Gastrocnemius medialis (tissue), 4 donors: Measurements from ENCODE around the gene IGSF21.

Source experiments
- CTCF ChIP-seq, 5 experiments: fragments of 450-650 bp in 3 of 5; fragments of 200-600 bp in 2 of 5; sonication (generic) in 2 of 5; IDR thresholded peaks in 4 of 5; conservative IDR thresholded peaks in 1 of 5; 1 replicate in 4 of 5; 2 replicates in 1 of 5; pipeline ENCODE4 v1.5.1; 2016 to 2019; ENCODE audit warnings: antibody characterized with exemption in 5 of 5, mild to moderate bottlenecking in 3 of 5, moderate library complexity in 3 of 5
- POLR2A ChIP-seq, 2 donors: fragments of 450-650 bp; IDR thresholded peaks; one replicate each; pipeline ENCODE4 v1.6.1; 2017; ENCODE audit warnings: antibody characterized with exemption in 2 of 2, mild to moderate bottlenecking in 2 of 2, moderate library complexity in 2 of 2

GRCh38 chr1:18229625-18230024 lies 122.0 kb downstream of the IGSF21 start:
- TF ChIP-seq CTCF (IDR thresholded peaks at IDR 0.05 in 4 of 5, conservative IDR thresholded peaks at IDR 0.05 in 1 of 5) (no peak), POLR2A (IDR thresholded peaks at IDR 0.05) (no peak)
